ENCODE results near the gene HAS3.

GRCh38 chr16:69069504-69069903 is 35.9 kb upstream of the HAS3 start:
- TF ChIP-seq POLR2A (IDR thresholded peaks at IDR 0.05) (no peak), CTCF (IDR thresholded peaks at IDR 0.05) (no peak)
